Astrocyte (in vitro differentiated cells and primary cell): ENCODE results near the gene VWA1. TPM values are rescaled to one million over a fixed set of nuclear protein-coding genes. Genes with fewer than 3 reads are reported as not detected.

Source experiments
- DNase-seq: peaks from one replicate; pipeline ENCODE4 v3.0.0-alpha.2; 2010; ENCODE audit warnings: low read depth
- FAIRE-seq: peaks from 2 replicates; lab custom pipeline; 2011; peaks lifted over from hg19 to GRCh38; lab: Jason Lieb, UNC
- H2AFZ ChIP-seq: 2 replicates; pipeline ENCODE4 v1.6.0; 2012; ENCODE audit warnings: low read depth, low read length, inconsistent platforms
- H3K27ac ChIP-seq: 2 replicates; pipeline ENCODE4 v1.5.1; 2011; ENCODE audit warnings: low read depth, low read length, inconsistent platforms
- H3K27me3 ChIP-seq: 2 replicates; pipeline ENCODE4 v1.6.0; 2011; ENCODE audit warnings: low read length, inconsistent platforms; ENCODE audit not compliant: insufficient read depth
- H3K36me3 ChIP-seq: 2 replicates; pipeline ENCODE4 v1.5.1; 2011; ENCODE audit warnings: low read length, inconsistent platforms; ENCODE audit not compliant: insufficient read depth
- H3K4me1 ChIP-seq: 2 replicates; pipeline ENCODE4 v1.5.1; 2011; ENCODE audit warnings: low read length, inconsistent platforms; ENCODE audit not compliant: insufficient read depth
- H3K4me2 ChIP-seq: 2 replicates; pipeline ENCODE4 v1.6.0; 2012; ENCODE audit warnings: low read length, inconsistent platforms
- H3K4me3 ChIP-seq: 2 replicates; pipeline ENCODE4 v1.5.1; 2011; ENCODE audit warnings: low read depth, mild to moderate bottlenecking, low read length, inconsistent platforms; ENCODE audit not compliant: insufficient read depth
- H3K79me2 ChIP-seq: 2 replicates; pipeline ENCODE4 v1.6.0; 2012; ENCODE audit warnings: mild to moderate bottlenecking, low read length, inconsistent platforms; ENCODE audit not compliant: insufficient read depth
- H3K9ac ChIP-seq: 2 replicates; pipeline ENCODE4 v1.6.0; 2012; ENCODE audit warnings: mild to moderate bottlenecking, low read length, inconsistent platforms
- H3K9me3 ChIP-seq: 2 replicates; pipeline ENCODE4 v1.5.1; 2012; ENCODE audit warnings: low read depth, mild to moderate bottlenecking, low read length, inconsistent platforms; ENCODE audit not compliant: insufficient read depth
- H4K20me1 ChIP-seq: 2 replicates; pipeline ENCODE4 v1.6.0; 2012; ENCODE audit warnings: low read length, inconsistent platforms; ENCODE audit not compliant: insufficient read depth
- H3K27ac Mint-ChIP-seq: one replicate; pipeline ENCODE4 v1.8.0; 2021; ENCODE audit warnings: mild to moderate bottlenecking, mixed read lengths; ENCODE audit not compliant: unreplicated experiment
- H3K27me3 Mint-ChIP-seq: one replicate; pipeline ENCODE4 v1.8.0; 2021; ENCODE audit warnings: low read depth, mixed read lengths; ENCODE audit not compliant: unreplicated experiment
- H3K36me3 Mint-ChIP-seq: one replicate; pipeline ENCODE4 v1.8.0; 2021; ENCODE audit warnings: low read depth, mixed read lengths; ENCODE audit not compliant: unreplicated experiment
- H3K4me1 Mint-ChIP-seq: one replicate; pipeline ENCODE4 v1.8.0; 2021; ENCODE audit warnings: low read depth, mixed read lengths; ENCODE audit not compliant: unreplicated experiment
- H3K4me3 Mint-ChIP-seq: one replicate; pipeline ENCODE4 v1.8.0; 2021; ENCODE audit warnings: mild to moderate bottlenecking, moderate library complexity, mixed read lengths; ENCODE audit not compliant: unreplicated experiment
- H3K9me3 Mint-ChIP-seq: one replicate; pipeline ENCODE4 v1.8.0; 2021; ENCODE audit warnings: mild to moderate bottlenecking, mixed read lengths; ENCODE audit not compliant: unreplicated experiment
- EZH2 ChIP-seq: IDR thresholded peaks from 2 replicates; pipeline ENCODE4 v1.6.1; 2012; ENCODE audit warnings: mild to moderate bottlenecking, low read length, inconsistent platforms; ENCODE audit not compliant: insufficient read depth
- total RNA-seq: library from RNA; stranded (reverse); gene quantifications from 2 replicates; pipeline ENCODE4 v1.2.1, GENCODE V29; 2021
- TF ChIP-seq, protein P1 (sequence below): IDR thresholded peaks from 2 replicates; pipeline ENCODE4 v1.5.1; 2011; ENCODE audit warnings: low read depth, mild to moderate bottlenecking, inconsistent platforms, low read length, moderate library complexity; ENCODE audit not compliant: insufficient read depth

VWA1 gene
- total RNA-seq, 1 donor from 2014 or later, result 60.4 TPM

DNA sequence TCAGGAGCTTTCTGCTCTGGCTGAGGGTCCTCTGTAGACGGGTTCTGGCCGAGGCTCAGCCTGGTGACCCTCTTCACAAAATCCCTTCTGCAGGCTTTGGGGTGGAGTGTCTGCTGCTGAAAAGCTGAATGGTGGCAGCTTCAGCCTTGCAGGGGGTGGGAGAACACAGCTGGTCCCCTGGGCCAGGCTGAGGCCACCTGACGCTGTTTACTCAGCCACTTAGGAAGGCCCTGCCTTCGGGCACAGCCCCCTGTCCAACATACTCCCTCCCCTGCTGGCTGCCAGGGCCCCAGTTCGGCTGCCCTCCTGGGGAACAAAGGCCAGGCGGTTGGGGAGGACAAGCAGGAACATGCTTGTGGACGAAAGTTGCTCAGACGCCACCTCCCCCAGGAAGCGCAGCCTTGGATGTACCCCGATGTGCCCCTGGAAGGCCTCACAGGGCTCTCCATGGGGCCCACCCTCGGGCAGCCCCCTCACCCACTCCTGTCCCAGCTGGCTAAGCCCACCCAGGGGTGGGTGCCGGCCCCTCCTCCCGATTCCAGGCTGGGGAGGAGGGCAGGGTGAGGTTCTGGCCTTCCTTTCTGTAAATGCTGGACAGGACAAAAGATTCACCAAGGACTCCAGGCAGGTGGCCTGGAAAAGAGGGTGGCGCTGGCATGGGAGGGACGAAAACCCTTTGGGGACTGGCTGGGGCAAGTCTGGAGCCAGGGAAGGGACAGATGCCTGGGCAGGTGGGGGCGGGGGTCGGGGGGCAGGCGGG, 14.2 kb upstream of the VWA1 start, which contains the start of gene ANKRD65:
TSS of gene ANKRD65 (minus strand) at position 130 of the 760 bp plus-strand sequence. CDS start 271 bp downstream, outside the sequence.
- H3K9me3 ChIP-seq, result no peaks in the 10 kb centered on the region
- Mint-ChIP-seq H3K9me3 (no peaks in the 10 kb centered on the region), H3K36me3 (peaks cover 3% of the 10 kb centered on the region), H3K4me1 (peaks cover 15% of the 10 kb centered on the region), H3K27ac (no peak within 1 kb of the TSS), H3K27me3 (peaks cover 2% of the 10 kb centered on the region), H3K4me3 (no peak within 1 kb of the TSS)
- H3K4me3 ChIP-seq, result no peak within 1 kb of the TSS
- no peak within 1 kb of the TSS for H3K27ac ChIP-seq
- H3K27me3 ChIP-seq, result no peaks in the 10 kb centered on the region
- peaks cover 12% of the 10 kb centered on the region for H3K4me1 ChIP-seq
- H3K79me2 ChIP-seq, result no peaks in the 10 kb centered on the region
- no peak within 1 kb of the TSS for H3K9ac ChIP-seq
- TF ChIP-seq, protein P1, sequence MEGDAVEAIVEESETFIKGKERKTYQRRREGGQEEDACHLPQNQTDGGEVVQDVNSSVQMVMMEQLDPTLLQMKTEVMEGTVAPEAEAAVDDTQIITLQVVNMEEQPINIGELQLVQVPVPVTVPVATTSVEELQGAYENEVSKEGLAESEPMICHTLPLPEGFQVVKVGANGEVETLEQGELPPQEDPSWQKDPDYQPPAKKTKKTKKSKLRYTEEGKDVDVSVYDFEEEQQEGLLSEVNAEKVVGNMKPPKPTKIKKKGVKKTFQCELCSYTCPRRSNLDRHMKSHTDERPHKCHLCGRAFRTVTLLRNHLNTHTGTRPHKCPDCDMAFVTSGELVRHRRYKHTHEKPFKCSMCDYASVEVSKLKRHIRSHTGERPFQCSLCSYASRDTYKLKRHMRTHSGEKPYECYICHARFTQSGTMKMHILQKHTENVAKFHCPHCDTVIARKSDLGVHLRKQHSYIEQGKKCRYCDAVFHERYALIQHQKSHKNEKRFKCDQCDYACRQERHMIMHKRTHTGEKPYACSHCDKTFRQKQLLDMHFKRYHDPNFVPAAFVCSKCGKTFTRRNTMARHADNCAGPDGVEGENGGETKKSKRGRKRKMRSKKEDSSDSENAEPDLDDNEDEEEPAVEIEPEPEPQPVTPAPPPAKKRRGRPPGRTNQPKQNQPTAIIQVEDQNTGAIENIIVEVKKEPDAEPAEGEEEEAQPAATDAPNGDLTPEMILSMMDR, result no peak
- no peak for TF ChIP-seq EZH2
- FAIRE-seq (no peak), DNase-seq (no peak)
- no peaks in the 10 kb centered on the region for H4K20me1 ChIP-seq
- H3K36me3 ChIP-seq, result no peaks in the 10 kb centered on the region
- H2AFZ ChIP-seq, result no peak within 1 kb of the TSS
- H3K4me2 ChIP-seq, result peak within 1 kb of the TSS; percentile 62

DNA sequence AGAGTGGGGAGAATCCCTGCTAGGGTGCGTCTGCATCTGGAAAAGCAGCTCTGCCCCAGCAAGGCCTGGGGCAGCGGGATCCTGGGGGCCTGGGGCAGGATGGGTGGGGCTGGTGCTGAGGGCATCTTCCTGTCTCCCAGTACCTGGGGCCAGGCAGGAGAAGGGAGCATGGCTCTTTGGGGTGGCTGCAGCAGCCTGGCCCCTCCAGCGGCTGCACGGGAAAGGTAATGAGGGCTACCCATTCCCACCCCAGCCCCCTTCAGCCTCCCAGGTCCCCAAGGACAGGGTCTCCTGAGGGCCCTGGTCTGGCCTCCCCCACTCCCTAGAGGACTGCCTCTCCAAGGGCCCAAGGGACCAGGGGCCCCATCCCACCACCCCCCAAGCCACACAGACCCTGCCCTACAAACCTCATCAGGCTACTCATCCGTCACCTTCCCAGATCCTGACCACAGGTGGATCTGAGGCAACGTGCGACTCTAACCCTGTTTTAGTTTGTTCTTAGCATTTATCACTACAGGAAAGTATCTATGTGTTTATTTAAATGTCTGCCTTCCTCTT, 13.5 kb upstream of the VWA1 start:
- no peaks in the 10 kb centered on the region for H3K9me3 ChIP-seq
- no peak overlapping the region for H3K27ac Mint-ChIP-seq
- peaks cover 3% of the 10 kb centered on the region for H3K36me3 Mint-ChIP-seq
- peaks cover 12% of the 10 kb centered on the region for H3K4me1 ChIP-seq
- no peak overlapping the region for H2AFZ ChIP-seq
- DNase-seq (no peak), FAIRE-seq (no peak)
- no peaks in the 10 kb centered on the region for H3K79me2 ChIP-seq
- no peaks in the 10 kb centered on the region for H4K20me1 ChIP-seq
- H3K4me3 Mint-ChIP-seq, result no peak overlapping the region
- TF ChIP-seq EZH2, result no peak
- TF ChIP-seq, protein P1, result no peak
- H3K9ac ChIP-seq, result no peak overlapping the region
- no peaks in the 10 kb centered on the region for H3K27me3 ChIP-seq
- peak overlapping the region; percentile 16 for H3K4me2 ChIP-seq
- no peaks in the 10 kb centered on the region for H3K9me3 Mint-ChIP-seq
- H3K4me1 Mint-ChIP-seq, result peaks cover 15% of the 10 kb centered on the region
- H3K27me3 Mint-ChIP-seq, result peaks cover 2% of the 10 kb centered on the region
- no peaks in the 10 kb centered on the region for H3K36me3 ChIP-seq
- H3K4me3 ChIP-seq, result no peak overlapping the region
- H3K27ac ChIP-seq, result no peak overlapping the region
